IPS-NIHi7 (cell line): ENCODE measurements around the gene TF.
"Not testable (repeated sequence)": the region's sequence is repeated elsewhere in the genome, so short reads cannot be mapped to it uniquely, and the experiment has no call there.

ENCODE experiments used
- DNase-seq: peaks from one replicate; pipeline ENCODE4 v3.0.0; 2012; ENCODE audit warnings: mixed read lengths; ENCODE audit errors: extremely low spot score

The TF gene

GRCh38 chr3:133763797-133764683 lies 17.8 kb downstream of the TF start:
- DNase-seq = no peak

- DNase-seq = no peak
These were observed 19.1 kb downstream of the TF start for GRCh38 chr3:133765256-133765655.

- no peak for DNase-seq
These were observed 21.4 kb downstream of the TF start for GRCh38 chr3:133767607-133768006.

GRCh38 chr3:133769536-133769935 lies 23.3 kb downstream of the TF start:
- no peak for DNase-seq

- DNase-seq = no peak
These were observed 27.5 kb downstream of the TF start for GRCh38 chr3:133773732-133774131.

- no peak for DNase-seq
These were observed 29.1 kb downstream of the TF start for GRCh38 chr3:133775309-133775708.

- no peak for DNase-seq
These were observed 29.6 kb downstream of the TF start for GRCh38 chr3:133775835-133776234.

- no peak for DNase-seq
These were observed 30.7 kb downstream of the TF start for GRCh38 chr3:133776794-133777438.

- DNase-seq = no peak
These were observed 31.8 kb downstream of the TF start for GRCh38 chr3:133777807-133778568.

- DNase-seq = no peak
These were observed 33.5 kb downstream of the TF start for GRCh38 chr3:133779626-133780203.

GRCh38 chr3:133780756-133781155 lies 34.6 kb downstream of the TF start:
- not testable (repeated sequence) for DNase-seq

GRCh38 chr3:133781570-133781969 lies 35.4 kb downstream of the TF start:
- no peak for DNase-seq

GRCh38 chr3:133782454-133782853 lies 36.3 kb downstream of the TF start:
- DNase-seq = no peak

GRCh38 chr3:133783762-133784161 lies 37.6 kb downstream of the TF start:
- DNase-seq = no peak

- DNase-seq = no peak
These were observed 41.8 kb downstream of the TF start for GRCh38 chr3:133788024-133788423.

GRCh38 chr3:133792171-133792763 lies 46.1 kb downstream of the TF start:
- no peak for DNase-seq

GRCh38 chr3:133797396-133798105 lies 51.4 kb downstream of the TF start:
- DNase-seq = no peak

GRCh38 chr3:133799794-133800585 lies 53.8 kb downstream of the TF start:
- no peak for DNase-seq

- DNase-seq = no peak
These were observed 57.3 kb downstream of the TF start for GRCh38 chr3:133803469-133803868.

- DNase-seq = no peak
These were observed 58.7 kb downstream of the TF start for GRCh38 chr3:133804896-133805295.
